SK-N-SH treated with all-trans-retinoic acid at 6 μM for 48 hours (cell line): Measurements from ENCODE around the gene SNX9.

ENCODE experiments used
- CSDC2 ChIP-seq: fragments of 250-450 bp; sonication (Bioruptor Pico); IDR thresholded peaks from 2 replicates; pipeline ENCODE4 v1.5.0; 2020; ENCODE audit warnings: mild to moderate bottlenecking, moderate library complexity
- RARB ChIP-seq: fragments of 250-450 bp; sonication (Bioruptor Pico); IDR thresholded peaks from 2 replicates; pipeline ENCODE4 v1.8.0; 2021; ENCODE audit warnings: mild to moderate bottlenecking, moderate library complexity
- SNAI2 ChIP-seq: fragments of 250-450 bp; sonication (Bioruptor Pico); IDR thresholded peaks from 2 replicates; pipeline ENCODE4 v1.5.0; 2020; ENCODE audit warnings: mild to moderate bottlenecking, moderate library complexity

- no peak for TF ChIP-seq SNAI2 (CRISPR knock-in tag)
- TF ChIP-seq CSDC2 (CRISPR knock-in tag), result no peak
- TF ChIP-seq RARB, result no peak
These were observed 27.2 kb upstream of the SNX9 start for GRCh38 chr6:157795841-157796240.
